K562 (cell line): ENCODE results near the gene CTDSPL. TPM values are rescaled to one million over a fixed set of nuclear protein-coding genes. Genes with fewer than 3 reads are reported as not detected.

ENCODE experiments used
- ATAC-seq: fragments of 200-7000 bp; cut with Tn5 transposase; 3 replicates; pipeline ENCODE4 v1.9.1; 2020; ENCODE audit warnings: moderate library complexity
- BruUV-seq: library from RNA; stranded (reverse); fragments of 400-500 nt; replicated peaks from 2 replicates; lab custom pipeline; 2021; lab: Mats Ljungman, UMichigan
- CTCF ChIA-PET: fragments of 300-600 bp; formaldehyde crosslinking; extraction: SDS; loops from one replicate; lab custom pipeline; 2021; ENCODE audit warnings: low intra/inter-chr PET ratio; lab: Yijun Ruan, JAX
- POLR2A ChIA-PET: fragments of 300-600, 350-650 bp; sonication (Branson Sonifier 250); formaldehyde crosslinking; extraction: SDS; loops from one replicate; lab custom pipeline; 2021; ENCODE audit warnings: antibody characterized with exemption, inconsistent platforms; lab: Yijun Ruan, JAX
- DNase-seq, 4 experiments: peaks; one replicate each; pipeline versions ENCODE4 v3.0.0 to v3.0.0-alpha.2; 2011 to 2018; ENCODE audit warnings: low spot score in 3 of 4, mixed read lengths in 3 of 4; ENCODE audit errors: extremely low read depth in 1 of 4
- FAIRE-seq: peaks from 2 replicates; lab custom pipeline; 2011; peaks lifted over from hg19 to GRCh38; lab: Jason Lieb, UNC
- H2AFZ ChIP-seq: 2 replicates; pipeline ENCODE4 v1.6.0; 2011; ENCODE audit warnings: low read depth, low read length, control low read depth, inconsistent platforms
- H3K27ac ChIP-seq: fragments of 200-600 bp; 3 replicates; pipeline ENCODE4 v1.8.0; 2011; ENCODE audit warnings: low read depth, mild to moderate bottlenecking, control low read depth, inconsistent platforms, low read length, moderate library complexity, mixed read lengths; ENCODE audit errors: extremely low read depth
- H3K27me3 ChIP-seq, 2 experiments: fragments of 300-600 bp in 1 of 2; 2 replicates in 1 of 2; 3 replicates in 1 of 2; pipeline versions ENCODE4 v1.6.0 to v1.8.0; 2011; ENCODE audit warnings: inconsistent platforms in 2 of 2, low read length in 2 of 2, mild to moderate bottlenecking in 1 of 2, mixed read lengths in 1 of 2, moderate library complexity in 1 of 2; ENCODE audit not compliant: control insufficient read depth in 2 of 2, insufficient read depth in 2 of 2
- H3K36me3 ChIP-seq: fragments of 300-600 bp; 3 replicates; pipeline ENCODE4 v1.8.0; 2011; ENCODE audit warnings: mild to moderate bottlenecking, low read length, inconsistent platforms; ENCODE audit not compliant: control insufficient read depth, insufficient read depth
- H3K4me1 ChIP-seq, 2 experiments: fragments of 200-600 bp in 1 of 2; replicated peaks in 1 of 2; 2 replicates in 1 of 2; 3 replicates in 1 of 2; pipeline versions ENCODE4 v1.5.1 to v1.8.0; 2011; ENCODE audit warnings: inconsistent platforms in 2 of 2, low read length in 2 of 2, mild to moderate bottlenecking in 1 of 2, mixed read lengths in 1 of 2, moderate library complexity in 1 of 2; ENCODE audit not compliant: control insufficient read depth in 2 of 2, insufficient read depth in 2 of 2
- H3K4me2 ChIP-seq: 2 replicates; pipeline ENCODE4 v1.6.1; 2011; ENCODE audit warnings: low read length, control low read depth, inconsistent platforms, mixed read lengths; ENCODE audit not compliant: insufficient read depth
- H3K4me3 ChIP-seq: fragments of 200-600 bp; sonication (generic), shearing (Covaris generic); 2 replicates; pipeline ENCODE4 v1.5.1; 2016; ENCODE audit warnings: control low read depth, inconsistent platforms
- H3K79me2 ChIP-seq: fragments of 200-600 bp; 3 replicates; pipeline ENCODE4 v1.8.0; 2011; ENCODE audit warnings: low read length, inconsistent platforms; ENCODE audit not compliant: control insufficient read depth, insufficient read depth
- H3K9ac ChIP-seq, 2 experiments: 2 replicates each; pipeline versions ENCODE4 v1.6.0 to v1.6.1; 2011; ENCODE audit warnings: low read depth in 2 of 2, low read length in 2 of 2, control low read depth in 1 of 2, inconsistent platforms in 1 of 2, mild to moderate bottlenecking in 1 of 2, mixed read lengths in 1 of 2; ENCODE audit not compliant: insufficient read depth in 1 of 2
- H3K9me1 ChIP-seq: one replicate; pipeline ENCODE4 v1.6.0; 2011; ENCODE audit warnings: inconsistent platforms, mild to moderate bottlenecking, low read length, moderate library complexity; ENCODE audit not compliant: control insufficient read depth, insufficient read depth
- H3K9me3 ChIP-seq: replicated peaks from 2 replicates; pipeline ENCODE4 v1.5.1; 2011; ENCODE audit warnings: low read depth, low read length, inconsistent platforms; ENCODE audit not compliant: control insufficient read depth, insufficient read depth
- H4K20me1 ChIP-seq: replicated peaks from 2 replicates; pipeline ENCODE4 v1.6.1; 2011; ENCODE audit warnings: low read length, inconsistent platforms, mixed read lengths; ENCODE audit not compliant: control insufficient read depth, insufficient read depth
- AFF4 ChIP-seq: sonication (generic); formaldehyde crosslinking; IDR thresholded peaks from 2 replicates; pipeline ENCODE4 v1.8.0; 2023; ENCODE audit warnings: mild to moderate bottlenecking, missing genetic modification reagents
- ARID1B ChIP-seq: fragments of 450-650 bp; IDR thresholded peaks from 2 replicates; pipeline ENCODE4 v1.6.1; 2016; ENCODE audit warnings: antibody characterized with exemption, mild to moderate bottlenecking, inconsistent platforms
- CCAR2 ChIP-seq: fragments of 200-400 bp; formaldehyde crosslinking; IDR thresholded peaks from 2 replicates; pipeline ENCODE4 v1.6.1; 2017; ENCODE audit warnings: mild to moderate bottlenecking, low read depth, low read length
- E2F4 ChIP-seq: sonication (generic); formaldehyde crosslinking; IDR thresholded peaks from 2 replicates; pipeline ENCODE4 v1.8.0; 2022; ENCODE audit warnings: mild to moderate bottlenecking, low read depth, missing genetic modification reagents
- TSHZ1 ChIP-seq: fragments of 250-450 bp; sonication (Bioruptor Pico); IDR thresholded peaks from 2 replicates; pipeline ENCODE4 v1.4.0; 2020; ENCODE audit warnings: mild to moderate bottlenecking, moderate library complexity
- ZFP30 ChIP-seq: fragments of 250-450 bp; sonication (Bioruptor Pico); IDR thresholded peaks from 2 replicates; pipeline ENCODE4 v1.8.0; 2022; ENCODE audit warnings: moderate library complexity, mild to moderate bottlenecking, inconsistent platforms, borderline replicate concordance
- ZNF263 ChIP-seq: sonication (generic); formaldehyde crosslinking; IDR thresholded peaks from 2 replicates; pipeline ENCODE4 v1.8.0; 2022; ENCODE audit warnings: mild to moderate bottlenecking, missing genetic modification reagents, borderline replicate concordance
- WGBS: fragments of 100-300 bp; shearing (Covaris generic); methylation state at CpG from one replicate; pipeline ENCODE4 v1.1.6; 2016; ENCODE audit warnings: low coverage, mixed read lengths; ENCODE audit not compliant: insufficient coverage; ENCODE audit errors: missing lambda C conversion rate; 5-methylcytosine and 5-hydroxymethylcytosine counted together
- in situ Hi-C: fragments of 300-500 bp; cut with MboI; formaldehyde crosslinking; loops from 4 replicates; pipeline ENCODE4 v1.15.0; 2018; ENCODE audit warnings: inconsistent platforms, mixed read lengths
- intact Hi-C: fragments of 100-400 bp; cut with micrococcal nuclease; formaldehyde crosslinking; loops from 2 replicates; pipeline ENCODE4 v1.14.2; 2022
- polyA plus RNA-seq, 8 experiments: library from polyadenylated mRNA; depleted of rRNA in 4 of 8; stranded (reverse) in 5 of 8; unstranded in 3 of 8; fragments of >200 nt; fragmentation: Nextera tagmentation in 2 of 8; fragmentation: Illumina TruSeq in 1 of 8; extraction: Ambion mirVana in 2 of 8; extraction: Trizol in 1 of 8; gene quantifications; 2 replicates each; pipeline versions ENCODE4 v1.2.1 to v1.2.3, GENCODE V29; 2011 to 2014; ENCODE audit warnings: inconsistent platforms in 1 of 8, missing spikeins in 1 of 8
- total RNA-seq, 7 experiments: library from RNA; depleted of rRNA in 6 of 7; stranded (reverse); fragments of >200 nt in 6 of 7; fragmentation: Illumina TruSeq in 2 of 7; extraction: Trizol in 2 of 7; gene quantifications; 2 replicates each; pipeline versions ENCODE4 v1.2.1 to v1.2.3, GENCODE V29; 2011 to 2021; ENCODE audit warnings: low replicate concordance in 1 of 7

Gene CTDSPL
- total and polyA plus RNA-seq, 9 of the 15 experiments (the other 6 are each of a cell fraction or from before 2014, with no cell fraction given), result 5.1 to 19.3 (median 11.3) TPM

GRCh38 chr3:37961622-37962431 is 100.1 kb downstream of the CTDSPL start:
- in situ Hi-C loops, result no loop called here
- POLR2A ChIA-PET, result interaction anchor here (1.0 to 1.8 kb wide), 4 partner anchors 11 to 150 kb away, joined by 3 to 7 read pairs (median 5); no protein-coding TSS in a partner anchor
- BruUV-seq, result no TSS peak

More at GRCh38 chr3:37961622-37962431, 100.1 kb downstream of the CTDSPL start:
- H3K4me1 ChIP-seq, result no peaks in the 10 kb centered on the region
- no peaks in the 10 kb centered on the region for H3K9me3 ChIP-seq
- TF ChIP-seq CCAR2 (no peak), AFF4 (CRISPR knock-in tag) (no peak), TSHZ1 (CRISPR knock-in tag) (no peak), ZNF263 (CRISPR knock-in tag) (no peak), ARID1B (no peak), ZFP30 (no peak), E2F4 (no peak)
- H3K36me3 ChIP-seq, result no peaks in the 10 kb centered on the region
- no peak overlapping the region for H3K27ac ChIP-seq
- no peak overlapping the region for H3K4me3 ChIP-seq
- CTCF ChIA-PET, result no interaction called here
- no peak for FAIRE-seq
- no peaks in the 10 kb centered on the region for H3K9me1 ChIP-seq
- no peaks in the 10 kb centered on the region for H4K20me1 ChIP-seq
- no peak for ATAC-seq
- H3K27me3 ChIP-seq, result 0 out of 5 replicates have a peak, but pooled peaks cover 3 to 4% of the 10 kb centered on the region in 2 experiments
- intact Hi-C loops, result loop anchor here (10.0 kb wide), 1 partner anchor 407 kb away; no protein-coding TSS in a partner anchor
- H3K9ac ChIP-seq, result no peak overlapping the region
- WGBS, result 18% methylated on average over 6 of the region's 6 CpGs
- no peak overlapping the region for H3K4me2 ChIP-seq
- no peaks in the 10 kb centered on the region for H3K79me2 ChIP-seq
- no peak for DNase-seq
- no peak overlapping the region for H2AFZ ChIP-seq
